Endometrium (tissue), 2 donors: ENCODE results near the gene RNPEPL1.
"Not testable (repeated sequence)": the region's sequence is repeated elsewhere in the genome, so short reads cannot be mapped to it uniquely, and the experiment has no call there.

Experiments
- FAIRE-seq: peaks from 2 replicates; lab custom pipeline; 2012; peaks lifted over from hg19 to GRCh38; lab: Jason Lieb, UNC
- donor health status: control.
- donor health status: control.

The RNPEPL1 gene

DNA sequence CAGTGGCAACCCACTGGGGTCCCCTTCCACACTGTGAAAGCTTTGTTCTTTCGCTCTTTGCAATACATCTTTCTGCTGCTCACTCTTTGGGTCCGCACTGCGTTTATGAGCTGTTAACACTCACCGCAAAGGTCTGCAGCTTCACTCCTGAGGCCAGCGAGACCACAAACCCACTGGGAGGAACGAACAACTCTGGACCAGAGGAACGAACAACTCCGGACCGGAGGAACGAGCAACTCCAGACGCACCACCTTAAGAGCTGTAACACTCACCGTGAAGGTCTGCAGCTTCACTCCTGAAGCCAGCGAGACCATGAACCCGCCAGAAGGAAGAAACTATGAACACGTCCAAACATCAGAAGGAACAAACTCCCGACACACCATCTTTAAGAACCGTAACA is 29.2 kb upstream of the RNPEPL1 start:
- not testable (repeated sequence) for FAIRE-seq

GRCh38 chr2:240539906-240540305 is 28.4 kb upstream of the RNPEPL1 start:
- FAIRE-seq: no peak

- FAIRE-seq: no peak
Measured at GRCh38 chr2:240551288-240551687, 17.0 kb upstream of the RNPEPL1 start.

DNA sequence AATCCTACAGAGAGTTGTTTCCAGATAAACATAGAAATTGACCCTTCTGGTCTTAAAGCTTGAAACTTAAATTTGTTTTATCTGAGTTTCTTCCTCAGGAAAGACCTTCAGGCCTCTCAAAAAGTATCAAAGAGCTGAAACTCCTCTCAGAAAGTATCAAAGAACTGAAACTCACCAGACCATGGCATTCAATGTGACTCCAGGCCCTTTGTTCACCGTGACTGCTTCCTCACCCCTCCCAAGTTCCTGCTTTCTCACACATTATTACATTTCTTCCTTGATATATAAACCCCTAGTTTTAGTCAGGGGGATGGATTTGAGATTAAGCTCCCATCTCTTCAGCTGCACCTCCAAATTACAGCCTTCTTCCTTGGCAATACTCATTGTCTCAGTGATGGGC is 16.5 kb upstream of the RNPEPL1 start:
- FAIRE-seq: no peak

- no peak for FAIRE-seq
Measured at GRCh38 chr2:240553956-240554480, 14.3 kb upstream of the RNPEPL1 start.

GRCh38 chr2:240554767-240555493 is 13.4 kb upstream of the RNPEPL1 start:
- no peak for FAIRE-seq

DNA sequence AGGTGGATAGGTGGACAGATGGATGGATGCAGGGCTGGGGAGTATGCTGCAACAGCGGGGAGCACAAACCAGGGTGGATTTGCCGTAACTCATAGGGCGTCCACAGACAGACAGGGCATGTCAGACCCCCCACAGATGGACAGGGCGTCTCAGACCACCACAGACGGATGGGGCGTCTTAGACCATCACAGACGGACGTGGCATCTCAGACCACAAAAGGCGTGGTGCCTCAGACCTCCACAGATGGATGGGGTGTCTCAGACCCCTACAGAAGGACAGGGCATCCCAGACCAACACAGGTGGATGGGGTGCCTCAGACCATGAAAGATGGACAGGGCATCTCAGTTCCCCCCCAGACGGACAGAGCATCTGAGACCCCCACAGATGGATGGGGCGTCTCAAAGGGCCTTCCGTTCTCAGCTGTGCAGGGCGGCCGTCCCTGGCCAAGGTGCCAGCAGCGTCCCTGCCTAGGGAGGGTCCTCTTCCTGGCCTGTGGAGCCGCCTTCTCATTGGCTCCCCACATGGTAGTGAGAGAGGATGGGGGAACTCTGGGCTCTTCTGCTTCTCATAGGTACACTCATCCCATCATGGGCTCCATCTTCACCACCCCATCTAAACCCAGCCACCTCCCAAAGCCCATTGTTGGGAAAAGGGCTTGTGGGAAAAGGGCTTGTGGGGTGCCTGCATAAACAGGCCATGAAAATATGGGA is 12.6 kb upstream of the RNPEPL1 start:
- no peak for FAIRE-seq

GRCh38 chr2:240556553-240557100 is 11.7 kb upstream of the RNPEPL1 start:
- FAIRE-seq: no peak

- no peak for FAIRE-seq
Measured at GRCh38 chr2:240557101-240557751, 11.1 kb upstream of the RNPEPL1 start.

GRCh38 chr2:240557808-240558207 is 10.5 kb upstream of the RNPEPL1 start, which contains the start of gene ANKMY1:
Gene ANKMY1, minus strand, starts transcription at chr2:240557988. Its CDS starts 653 bp downstream, at chr2:240557335.
- FAIRE-seq: no peak

DNA sequence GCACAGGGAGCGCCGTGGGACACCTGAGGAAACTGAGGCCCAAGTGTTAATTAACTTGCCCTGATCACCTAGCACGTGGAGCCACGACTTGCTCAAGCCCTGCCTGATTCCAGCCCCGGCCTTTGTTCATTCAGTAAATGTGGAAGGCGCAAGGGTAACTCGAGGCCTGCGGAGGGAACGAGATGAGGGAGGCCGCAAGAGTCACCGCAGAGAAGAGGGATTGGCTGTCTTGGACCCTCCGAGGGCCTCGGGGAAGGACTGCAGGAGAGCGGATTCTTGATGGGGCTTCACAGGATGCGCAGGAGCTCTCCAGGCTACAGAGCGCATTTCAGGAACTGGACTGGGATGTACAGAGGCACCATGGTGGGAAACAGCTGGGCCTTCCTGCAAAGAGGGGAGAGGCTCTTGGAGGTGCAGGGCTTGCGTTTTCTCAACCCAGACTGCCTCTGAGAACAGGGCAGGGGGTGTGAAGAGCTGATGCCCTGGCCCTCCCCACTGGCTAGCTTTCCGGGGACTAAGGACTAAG is 10.0 kb upstream of the RNPEPL1 start:
- FAIRE-seq: no peak

DNA sequence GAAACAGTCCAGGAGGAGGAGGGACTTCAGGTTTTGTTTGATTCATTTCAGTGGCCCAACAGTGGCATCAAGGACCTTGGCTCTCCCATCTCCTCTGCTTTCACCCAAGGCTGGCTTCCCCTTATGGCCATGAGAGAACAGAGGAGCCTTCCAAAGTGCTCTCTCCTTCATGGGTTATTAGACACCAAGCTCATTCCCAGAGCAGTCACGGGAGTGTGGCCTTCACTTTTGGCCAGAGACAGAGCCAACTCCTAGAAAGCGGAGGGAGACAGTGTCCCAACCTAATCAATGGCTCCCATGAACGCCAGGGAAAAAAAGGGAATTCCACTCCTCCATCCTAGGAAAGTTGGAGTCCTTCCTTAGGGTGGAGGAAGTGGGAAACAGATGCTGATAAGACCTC is 9.0 kb upstream of the RNPEPL1 start:
- no peak for FAIRE-seq

DNA sequence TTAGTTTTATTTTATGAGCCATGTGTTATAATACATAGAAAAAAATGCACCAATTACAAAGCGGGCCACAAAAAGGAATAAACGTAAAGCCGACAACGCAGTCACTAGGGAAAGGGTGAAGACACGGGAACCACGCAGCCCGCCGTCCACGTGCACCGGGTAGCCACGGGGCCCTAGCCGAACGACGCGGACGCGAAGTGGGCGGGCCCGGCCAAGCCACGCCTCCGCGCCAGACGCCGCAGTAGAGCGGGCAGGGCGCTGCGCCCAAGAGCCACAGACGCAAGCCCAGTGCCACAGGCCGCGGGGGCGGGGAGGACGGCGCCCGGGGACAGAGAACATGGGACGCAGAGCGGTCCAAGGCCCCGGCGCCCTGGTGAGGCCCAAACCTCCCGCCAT is 8.2 kb upstream of the RNPEPL1 start, which contains the start of gene DUSP28:
DUSP28 (plus strand) TSS at position 274 of the 396 bp plus-strand sequence. CDS start 328 bp downstream, outside the sequence.
- FAIRE-seq: no peak

DNA sequence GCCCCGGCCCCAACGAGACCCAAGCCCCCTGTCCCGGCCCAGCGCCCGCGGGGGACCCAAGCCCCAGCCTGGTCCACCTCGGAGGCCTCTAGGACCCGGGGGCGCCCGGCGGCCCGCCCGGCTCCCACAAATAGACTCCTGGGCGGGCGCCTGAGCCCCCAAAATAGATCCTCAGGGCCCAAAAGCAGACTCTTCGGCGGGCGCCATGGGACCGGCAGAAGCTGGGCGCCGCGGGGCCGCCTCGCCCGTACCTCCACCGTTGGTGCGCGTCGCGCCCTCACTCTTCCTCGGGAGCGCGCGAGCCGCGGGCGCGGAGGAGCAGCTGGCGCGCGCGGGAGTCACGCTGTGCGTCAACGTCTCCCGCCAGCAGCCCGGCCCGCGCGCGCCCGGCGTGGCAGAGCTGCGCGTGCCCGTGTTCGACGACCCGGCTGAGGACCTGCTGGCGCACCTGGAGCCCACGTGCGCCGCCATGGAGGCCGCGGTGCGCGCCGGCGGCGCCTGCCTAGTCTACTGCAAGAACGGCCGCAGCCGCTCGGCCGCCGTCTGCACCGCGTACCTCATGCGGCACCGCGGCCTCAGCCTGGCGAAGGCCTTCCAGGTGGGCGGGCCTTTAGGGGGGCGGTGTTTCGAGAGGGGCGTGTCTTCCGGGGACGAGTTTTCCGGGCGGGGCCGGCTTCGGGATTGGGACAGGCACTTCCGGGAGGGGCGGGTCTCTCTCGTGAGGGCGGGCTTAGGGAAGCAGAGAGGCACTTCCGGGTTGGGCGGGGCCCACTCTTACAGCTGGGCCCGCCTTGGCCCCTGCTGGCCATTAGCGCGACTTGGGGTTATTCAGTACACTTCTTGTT is 7.6 kb upstream of the RNPEPL1 start:
- FAIRE-seq: no peak

- FAIRE-seq: no peak
Measured at GRCh38 chr2:240561325-240561971, 6.8 kb upstream of the RNPEPL1 start.

DNA sequence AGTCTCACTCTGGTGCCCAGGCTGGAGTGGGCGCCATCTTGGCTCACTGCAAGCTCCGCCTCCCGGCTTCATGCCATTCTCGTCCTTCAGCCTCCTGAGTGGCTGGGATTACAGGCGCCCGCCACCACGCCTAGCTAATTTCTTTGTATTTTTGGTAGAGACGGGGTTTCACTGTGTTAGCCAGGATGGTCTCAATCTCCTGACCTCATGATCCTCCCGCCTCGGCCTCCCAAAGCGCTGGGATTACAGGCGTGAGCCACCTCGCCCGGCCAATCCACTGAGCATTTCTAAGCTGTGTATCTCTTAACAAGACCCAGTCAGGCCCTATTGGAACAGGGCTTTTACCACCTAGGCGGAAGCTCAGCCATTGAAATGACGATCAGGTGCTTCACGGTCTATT is 5.1 kb upstream of the RNPEPL1 start:
- FAIRE-seq: not testable (repeated sequence)

GRCh38 chr2:240563951-240564560 is 4.2 kb upstream of the RNPEPL1 start:
- FAIRE-seq: no peak

- no peak for FAIRE-seq
Measured at GRCh38 chr2:240564561-240565332, 3.5 kb upstream of the RNPEPL1 start.
